ENCODE data around the gene WDR70. TPM values are rescaled to one million over a fixed set of nuclear protein-coding genes. Genes with fewer than 3 reads are reported as not detected.
A peak's percentile ranks its signal among the peaks of the same experiment; 100 is the strongest.

Gene WDR70
- total and polyA plus RNA-seq, 4 donors: 4.0 to 17.7 (median 14.5) TPM

- H3K4me1 ChIP-seq (ENCODE audit: control insufficient read depth in 4 of 4, insufficient read depth in 4 of 4, low read length in 3 of 4): no peaks in the 10 kb centered on the region
- DNase-seq (ENCODE audit: low spot score): no peak
- WGBS: 95% methylated on average over 3 of the region's 3 CpGs
- H3K4me3 ChIP-seq (ENCODE audit: low read depth in 1 of 3, low read length in 3 of 3): no peak overlapping the region
- H3K27ac ChIP-seq (ENCODE audit: low read depth in 1 of 2, low read length in 2 of 2): no peak overlapping the region
- peak overlapping the region in 1 of 2 donors; percentile 6 for H3K9ac ChIP-seq (ENCODE audit: low read depth in 1 of 2, low read length in 2 of 2)
- no peaks in the 10 kb centered on the region for H3K36me3 ChIP-seq (ENCODE audit: control insufficient read depth in 4 of 4, insufficient read depth in 3 of 4, low read depth in 1 of 4, low read length in 3 of 4)
- no peak for TF ChIP-seq NR2F2 (IDR thresholded peaks at IDR 0.05)
- no peak for TF ChIP-seq JUND (IDR thresholded peaks at IDR 0.05)
- TF ChIP-seq FOXA2 (IDR thresholded peaks at IDR 0.05): no peak
- TF ChIP-seq ATF3 (IDR thresholded peaks at IDR 0.05): no peak
- no peak for TF ChIP-seq GABPA (IDR thresholded peaks at IDR 0.05 in 1 of 2, conservative IDR thresholded peaks at IDR 0.05 in 1 of 2)
- no peak for TF ChIP-seq REST (IDR thresholded peaks at IDR 0.05)
- no peak for TF ChIP-seq TAF1 (conservative IDR thresholded peaks at IDR 0.05)
- no peak for TF ChIP-seq RXRA (IDR thresholded peaks at IDR 0.05)
- no peak for TF ChIP-seq CTCF (IDR thresholded peaks at IDR 0.05; ENCODE audit: low read depth, low read length, missing input control)
- no peak for TF ChIP-seq MAX (IDR thresholded peaks at IDR 0.05)
- TF ChIP-seq FOXA1 (IDR thresholded peaks at IDR 0.05): no peak
- TF ChIP-seq ZBTB33 (IDR thresholded peaks at IDR 0.05): no peak
- no peak for TF ChIP-seq HNF4G (IDR thresholded peaks at IDR 0.05)
- TF ChIP-seq YY1 (IDR thresholded peaks at IDR 0.05): no peak
- H3K27me3 ChIP-seq (ENCODE audit: control insufficient read depth in 4 of 4, insufficient read depth in 4 of 4, low read length in 3 of 4): no peaks in the 10 kb centered on the region
- H3K9me3 ChIP-seq (ENCODE audit: control insufficient read depth in 4 of 4, low read length in 3 of 4): peaks cover 0 to 6% (median 1%) of the 10 kb centered on the region in 4 donors
Measured at GRCh38 chr5:37598733-37599132, 219.6 kb downstream of the WDR70 start.

- H3K27me3 ChIP-seq (ENCODE audit: control insufficient read depth in 4 of 4, insufficient read depth in 4 of 4, low read length in 3 of 4): no peaks in the 10 kb centered on the region
- peaks cover 0 to 4% (median 0%) of the 10 kb centered on the region in 4 donors for H3K36me3 ChIP-seq (ENCODE audit: control insufficient read depth in 4 of 4, insufficient read depth in 3 of 4, low read depth in 1 of 4, low read length in 3 of 4)
- no peak overlapping the region for H3K9ac ChIP-seq (ENCODE audit: low read depth in 1 of 2, low read length in 2 of 2)
- no peak overlapping the region for H3K4me3 ChIP-seq (ENCODE audit: low read depth in 1 of 3, low read length in 3 of 3)
- DNase-seq (ENCODE audit: low spot score): no peak
- no peak overlapping the region for H3K27ac ChIP-seq (ENCODE audit: low read depth in 1 of 2, low read length in 2 of 2)
- 96% methylated on average over 1 of the region's 1 CpG for WGBS
- H3K9me3 ChIP-seq (ENCODE audit: control insufficient read depth in 4 of 4, low read length in 3 of 4): peaks cover 0 to 6% (median 1%) of the 10 kb centered on the region in 4 donors
- no peaks in the 10 kb centered on the region for H3K4me1 ChIP-seq (ENCODE audit: control insufficient read depth in 4 of 4, insufficient read depth in 4 of 4, low read length in 3 of 4)
- no peak for TF ChIP-seq EGR1 (IDR thresholded peaks at IDR 0.05; ENCODE audit: low read depth in 2 of 2)
- TF ChIP-seq RAD21 (IDR thresholded peaks at IDR 0.05): no peak
- no peak for TF ChIP-seq ZBTB33 (IDR thresholded peaks at IDR 0.05)
- TF ChIP-seq TAF1 (conservative IDR thresholded peaks at IDR 0.05): no peak
- no peak for TF ChIP-seq YY1 (IDR thresholded peaks at IDR 0.05)
- no peak for TF ChIP-seq FOXA2 (IDR thresholded peaks at IDR 0.05)
- TF ChIP-seq SP1 (IDR thresholded peaks at IDR 0.05): no peak
- TF ChIP-seq CTCF (IDR thresholded peaks at IDR 0.05; ENCODE audit: low read depth, low read length, missing input control): no peak
- TF ChIP-seq ATF3 (IDR thresholded peaks at IDR 0.05): no peak
- no peak for TF ChIP-seq HNF4A (conservative IDR thresholded peaks at IDR 0.05)
- no peak for TF ChIP-seq FOXA1 (IDR thresholded peaks at IDR 0.05)
Measured at GRCh38 chr5:37601163-37601562, 222.0 kb downstream of the WDR70 start.

All from liver (tissue), 9 donors.